GM23338 (cell line): Measurements from ENCODE around the gene PPM1L. TPM values are rescaled to one million over a fixed set of nuclear protein-coding genes. Genes with fewer than 3 reads are reported as not detected.

Experiments
- ATAC-seq: fragments of 200-7000 bp; cut with Tn5 transposase; 3 replicates; pipeline ENCODE4 v1.9.1; 2020
- DNase-seq: peaks from one replicate; pipeline ENCODE4 v3.0.0-alpha.2; 2015; ENCODE audit warnings: low spot score
- H2AFZ ChIP-seq: fragments of 200-600 bp; sonication (generic); 2 replicates; pipeline ENCODE4 v1.8.0; 2016; ENCODE audit warnings: antibody characterized with exemption, mild to moderate bottlenecking, moderate library complexity
- H3F3A ChIP-seq: fragments of 200-600 bp; sonication (generic); replicated peaks from 2 replicates; pipeline ENCODE4 v1.8.0; 2017; ENCODE audit warnings: antibody characterized with exemption, mixed run types, low read depth
- H3K27ac ChIP-seq: fragments of 200-600 bp; sonication (generic); 2 replicates; pipeline ENCODE4 v1.6.1; 2016; ENCODE audit warnings: low read depth
- H3K27me3 ChIP-seq: fragments of 200-600 bp; sonication (generic); 2 replicates; pipeline ENCODE4 v1.8.0; 2016; ENCODE audit warnings: mild to moderate bottlenecking, mixed run types, moderate library complexity; ENCODE audit not compliant: insufficient read depth
- H3K36me3 ChIP-seq: fragments of 200-600 bp; sonication (generic); 2 replicates; pipeline ENCODE4 v1.8.0; 2016; ENCODE audit warnings: mild to moderate bottlenecking; ENCODE audit not compliant: insufficient read depth
- H3K4me1 ChIP-seq: fragments of 200-600 bp; sonication (generic); 2 replicates; pipeline ENCODE4 v1.8.0; 2016; ENCODE audit warnings: mild to moderate bottlenecking, moderate library complexity; ENCODE audit not compliant: insufficient read depth
- H3K4me2 ChIP-seq: fragments of 200-600 bp; sonication (generic); 2 replicates; pipeline ENCODE4 v1.7.1; 2017; ENCODE audit warnings: mixed run types
- H3K4me3 ChIP-seq: fragments of 200-600 bp; sonication (generic); 2 replicates; pipeline ENCODE4 v1.6.1; 2016; ENCODE audit warnings: mixed run types
- H3K79me2 ChIP-seq: fragments of 200-600 bp; sonication (generic); replicated peaks from 2 replicates; pipeline ENCODE4 v1.8.0; 2017; ENCODE audit warnings: mild to moderate bottlenecking; ENCODE audit not compliant: insufficient read depth
- H3K9me2 ChIP-seq: fragments of 200-600 bp; sonication (generic); 2 replicates; pipeline ENCODE4 v1.8.0; 2017; ENCODE audit not compliant: insufficient read depth
- H4K20me1 ChIP-seq: fragments of 200-600 bp; sonication (generic); replicated peaks from 2 replicates; pipeline ENCODE4 v1.8.0; 2017; ENCODE audit warnings: mild to moderate bottlenecking; ENCODE audit not compliant: insufficient read depth
- H3K27ac Mint-ChIP-seq: 2 replicates; pipeline ENCODE4 v1.8.0; 2020; ENCODE audit warnings: inconsistent platforms, mild to moderate bottlenecking, moderate library complexity, mixed read lengths
- H3K27me3 Mint-ChIP-seq: 3 replicates; pipeline ENCODE4 v1.8.0; 2022; ENCODE audit warnings: low read depth, mild to moderate bottlenecking, moderate library complexity, mixed read lengths, inconsistent platforms; ENCODE audit not compliant: insufficient read depth, poor library complexity
- H3K36me3 Mint-ChIP-seq: 3 replicates; pipeline ENCODE4 v1.8.0; 2021; ENCODE audit warnings: low read depth, mild to moderate bottlenecking, inconsistent platforms, moderate library complexity, mixed read lengths
- H3K4me1 Mint-ChIP-seq: 3 replicates; pipeline ENCODE4 v1.8.0; 2020; ENCODE audit warnings: mild to moderate bottlenecking, inconsistent platforms, mixed read lengths
- H3K4me3 Mint-ChIP-seq: 3 replicates; pipeline ENCODE4 v1.8.0; 2021; ENCODE audit warnings: moderate library complexity, mild to moderate bottlenecking, inconsistent platforms, mixed read lengths
- H3K9me3 Mint-ChIP-seq: 3 replicates; pipeline ENCODE4 v1.8.0; 2020; ENCODE audit warnings: moderate library complexity, mild to moderate bottlenecking, inconsistent platforms, mixed read lengths
- EZH2phosphoT487 ChIP-seq: fragments of 200-600 bp; sonication (generic); IDR thresholded peaks from one replicate; pipeline ENCODE4 v1.8.1; 2018; ENCODE audit warnings: antibody characterized with exemption; ENCODE audit not compliant: unreplicated experiment
- NANOG ChIP-seq: IDR thresholded peaks from 2 replicates; pipeline ENCODE4 v1.6.1; 2016; ENCODE audit warnings: antibody characterized with exemption, borderline replicate concordance
- STAT1 ChIP-seq: IDR thresholded peaks from one replicate; pipeline ENCODE4 v1.6.1; 2016; ENCODE audit warnings: antibody characterized with exemption; ENCODE audit not compliant: unreplicated experiment
- ZNF114 ChIP-seq: fragments of 250-450 bp; sonication (Bioruptor Pico); IDR thresholded peaks from 2 replicates; pipeline ENCODE4 v1.5.0; 2020; ENCODE audit warnings: mild to moderate bottlenecking, moderate library complexity
- ZNF331 ChIP-seq: fragments of 250-450 bp; sonication (Bioruptor Pico); IDR thresholded peaks from 2 replicates; pipeline ENCODE4 v1.5.0; 2020; ENCODE audit warnings: low read depth, mild to moderate bottlenecking, moderate library complexity
- polyA plus RNA-seq: library from polyadenylated mRNA; unstranded; fragments of >200 nt; fragmentation: Nextera tagmentation; extraction: Ambion mirVana; gene quantifications from 2 replicates; pipeline ENCODE4 v1.2.1, GENCODE V29; 2016
- total RNA-seq: library from RNA; depleted of rRNA; stranded (reverse); fragments of >200 nt; shearing (Covaris generic); gene quantifications from 2 replicates; pipeline ENCODE4 v1.2.3, GENCODE V29; 2014
- TF ChIP-seq, protein P1 (sequence below), 2 experiments: fragments of 200-600 bp in 1 of 2; sonication (generic) in 1 of 2; conservative IDR thresholded peaks; 2 replicates each; pipeline versions ENCODE4 v1.5.1 to v1.6.1; 2016 to 2017; ENCODE audit warnings: antibody characterized with exemption in 2 of 2, low read depth in 2 of 2, mild to moderate bottlenecking in 2 of 2, moderate library complexity in 1 of 2
- TF ChIP-seq, protein P2 (sequence below): fragments of 250-450 bp; sonication (Bioruptor Pico); IDR thresholded peaks from 2 replicates; pipeline ENCODE4 v1.5.0; 2020; ENCODE audit warnings: mild to moderate bottlenecking, moderate library complexity
- TF ChIP-seq, protein P3 (sequence below): IDR thresholded peaks from 2 replicates; pipeline ENCODE4 v1.6.1; 2016; ENCODE audit warnings: antibody characterized with exemption

The PPM1L gene
- total and polyA plus RNA-seq, 2 experiments from 2014 or later, result 3.9 to 26.4 TPM

DNA sequence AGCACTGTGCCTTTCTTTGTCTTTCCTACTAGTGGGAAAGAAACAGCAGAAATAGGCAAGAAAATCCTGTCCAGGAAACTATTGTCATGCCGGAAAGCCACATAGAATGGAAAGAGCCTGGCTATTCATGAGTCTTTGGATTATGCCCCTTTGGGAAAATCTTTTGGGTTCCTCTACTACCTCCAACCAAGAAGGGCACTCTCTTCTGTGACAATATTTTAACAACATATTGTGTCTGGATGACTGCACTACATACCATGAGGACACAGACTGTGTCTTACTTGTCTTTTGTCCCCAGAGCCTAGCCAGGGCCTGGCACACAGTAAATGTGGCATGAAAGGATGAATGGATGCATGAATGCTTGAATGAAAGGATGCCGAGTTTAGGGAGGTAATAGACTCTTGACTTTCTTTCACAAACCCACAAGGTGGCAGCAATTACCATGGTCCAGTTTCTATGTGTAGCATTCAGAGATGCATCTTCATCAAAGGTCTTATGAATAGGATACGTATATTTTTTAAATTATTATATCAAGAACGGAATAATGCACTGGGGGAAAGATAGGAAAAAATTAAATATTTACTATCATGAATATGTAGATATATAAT is 48.7 kb upstream of the PPM1L start:
- H3K27me3 Mint-ChIP-seq, result peaks cover 2% of the 10 kb centered on the region
- H3K4me1 Mint-ChIP-seq, result peaks cover 7% of the 10 kb centered on the region; the same call in 2 of the 3 replicates
- no peaks in the 10 kb centered on the region for H3K27me3 ChIP-seq
- H3K4me3 Mint-ChIP-seq, result no peak overlapping the region
- peaks cover 5% of the 10 kb centered on the region; the same call in 1 of the 2 replicates for H3K4me1 ChIP-seq
- no peak overlapping the region for H3K4me3 ChIP-seq
- no peaks in the 10 kb centered on the region for H3K9me2 ChIP-seq
- no peak overlapping the region for H3K27ac ChIP-seq
- no peaks in the 10 kb centered on the region for H3F3A ChIP-seq
- no peak overlapping the region for H3K4me2 ChIP-seq
- no peaks in the 10 kb centered on the region for H3K9me3 Mint-ChIP-seq
- peak; percentile 68 for DNase-seq
- no peaks in the 10 kb centered on the region for H3K79me2 ChIP-seq
- no peaks in the 10 kb centered on the region for H3K36me3 Mint-ChIP-seq
- no peak overlapping the region for H2AFZ ChIP-seq
- no peak for TF ChIP-seq NANOG
- TF ChIP-seq, protein P1, sequence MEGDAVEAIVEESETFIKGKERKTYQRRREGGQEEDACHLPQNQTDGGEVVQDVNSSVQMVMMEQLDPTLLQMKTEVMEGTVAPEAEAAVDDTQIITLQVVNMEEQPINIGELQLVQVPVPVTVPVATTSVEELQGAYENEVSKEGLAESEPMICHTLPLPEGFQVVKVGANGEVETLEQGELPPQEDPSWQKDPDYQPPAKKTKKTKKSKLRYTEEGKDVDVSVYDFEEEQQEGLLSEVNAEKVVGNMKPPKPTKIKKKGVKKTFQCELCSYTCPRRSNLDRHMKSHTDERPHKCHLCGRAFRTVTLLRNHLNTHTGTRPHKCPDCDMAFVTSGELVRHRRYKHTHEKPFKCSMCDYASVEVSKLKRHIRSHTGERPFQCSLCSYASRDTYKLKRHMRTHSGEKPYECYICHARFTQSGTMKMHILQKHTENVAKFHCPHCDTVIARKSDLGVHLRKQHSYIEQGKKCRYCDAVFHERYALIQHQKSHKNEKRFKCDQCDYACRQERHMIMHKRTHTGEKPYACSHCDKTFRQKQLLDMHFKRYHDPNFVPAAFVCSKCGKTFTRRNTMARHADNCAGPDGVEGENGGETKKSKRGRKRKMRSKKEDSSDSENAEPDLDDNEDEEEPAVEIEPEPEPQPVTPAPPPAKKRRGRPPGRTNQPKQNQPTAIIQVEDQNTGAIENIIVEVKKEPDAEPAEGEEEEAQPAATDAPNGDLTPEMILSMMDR (conservative IDR thresholded peaks at IDR 0.05; ENCODE audit: low read depth in 2 of 2), result peak; percentile 65 to 87
- H3K27ac Mint-ChIP-seq, result no peak overlapping the region
- ATAC-seq, result peak; percentile 79
- no peaks in the 10 kb centered on the region for H4K20me1 ChIP-seq
- no peaks in the 10 kb centered on the region for H3K36me3 ChIP-seq

DNA sequence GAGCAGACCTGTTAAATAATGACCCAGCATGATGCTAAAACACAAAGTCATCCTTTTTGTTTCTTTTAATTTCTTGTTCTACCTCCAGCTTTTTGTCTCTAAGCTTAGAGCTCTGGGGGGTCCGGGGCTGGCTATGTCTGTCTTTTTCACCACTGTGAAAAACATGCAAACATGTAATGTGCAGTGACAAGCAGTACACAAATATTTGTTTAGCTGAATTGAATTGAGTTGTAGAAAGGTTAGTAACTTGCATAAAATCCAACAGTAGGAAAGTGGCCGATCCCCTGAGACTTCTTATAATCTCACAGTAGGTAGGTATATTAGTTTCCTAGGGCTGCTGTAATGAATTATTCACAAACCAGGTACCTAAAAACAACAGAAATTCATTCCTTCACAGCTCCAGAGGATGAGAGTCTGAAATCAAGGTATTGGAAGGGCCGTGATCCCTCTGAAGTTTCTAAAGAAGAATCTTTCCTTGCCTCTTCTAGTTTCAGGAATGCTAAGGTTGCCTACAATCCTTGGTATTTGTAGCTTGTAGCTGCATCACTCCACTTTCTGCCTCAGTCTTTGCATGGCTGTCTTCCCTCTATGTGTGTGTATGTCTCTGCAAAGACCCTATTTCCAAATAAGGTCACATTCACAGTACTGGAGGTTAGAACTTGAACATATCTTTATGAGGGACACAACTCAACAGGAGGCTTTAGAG is 46.4 kb upstream of the PPM1L start:
- no peaks in the 10 kb centered on the region for H3K9me2 ChIP-seq
- no peaks in the 10 kb centered on the region for H3F3A ChIP-seq
- no peak overlapping the region for H3K27ac Mint-ChIP-seq
- no peaks in the 10 kb centered on the region for H3K9me3 Mint-ChIP-seq
- no peaks in the 10 kb centered on the region for H3K36me3 Mint-ChIP-seq
- ATAC-seq, result peak; percentile 37; the same call in 2 of the 3 replicates
- no peaks in the 10 kb centered on the region for H3K27me3 ChIP-seq
- H3K36me3 ChIP-seq, result no peaks in the 10 kb centered on the region
- H3K27ac ChIP-seq, result no peak overlapping the region
- H2AFZ ChIP-seq, result no peak overlapping the region
- no peak overlapping the region for H3K4me3 ChIP-seq
- H3K4me3 Mint-ChIP-seq, result no peak overlapping the region
- H4K20me1 ChIP-seq, result no peaks in the 10 kb centered on the region
- H3K27me3 Mint-ChIP-seq, result peaks cover 2% of the 10 kb centered on the region
- DNase-seq, result peak; percentile 36
- H3K4me1 ChIP-seq, result peaks cover 5% of the 10 kb centered on the region; the same call in 1 of the 2 replicates
- peaks cover 7% of the 10 kb centered on the region; the same call in 2 of the 3 replicates for H3K4me1 Mint-ChIP-seq
- H3K79me2 ChIP-seq, result no peaks in the 10 kb centered on the region
- no peak overlapping the region for H3K4me2 ChIP-seq
- TF ChIP-seq, protein P2, sequence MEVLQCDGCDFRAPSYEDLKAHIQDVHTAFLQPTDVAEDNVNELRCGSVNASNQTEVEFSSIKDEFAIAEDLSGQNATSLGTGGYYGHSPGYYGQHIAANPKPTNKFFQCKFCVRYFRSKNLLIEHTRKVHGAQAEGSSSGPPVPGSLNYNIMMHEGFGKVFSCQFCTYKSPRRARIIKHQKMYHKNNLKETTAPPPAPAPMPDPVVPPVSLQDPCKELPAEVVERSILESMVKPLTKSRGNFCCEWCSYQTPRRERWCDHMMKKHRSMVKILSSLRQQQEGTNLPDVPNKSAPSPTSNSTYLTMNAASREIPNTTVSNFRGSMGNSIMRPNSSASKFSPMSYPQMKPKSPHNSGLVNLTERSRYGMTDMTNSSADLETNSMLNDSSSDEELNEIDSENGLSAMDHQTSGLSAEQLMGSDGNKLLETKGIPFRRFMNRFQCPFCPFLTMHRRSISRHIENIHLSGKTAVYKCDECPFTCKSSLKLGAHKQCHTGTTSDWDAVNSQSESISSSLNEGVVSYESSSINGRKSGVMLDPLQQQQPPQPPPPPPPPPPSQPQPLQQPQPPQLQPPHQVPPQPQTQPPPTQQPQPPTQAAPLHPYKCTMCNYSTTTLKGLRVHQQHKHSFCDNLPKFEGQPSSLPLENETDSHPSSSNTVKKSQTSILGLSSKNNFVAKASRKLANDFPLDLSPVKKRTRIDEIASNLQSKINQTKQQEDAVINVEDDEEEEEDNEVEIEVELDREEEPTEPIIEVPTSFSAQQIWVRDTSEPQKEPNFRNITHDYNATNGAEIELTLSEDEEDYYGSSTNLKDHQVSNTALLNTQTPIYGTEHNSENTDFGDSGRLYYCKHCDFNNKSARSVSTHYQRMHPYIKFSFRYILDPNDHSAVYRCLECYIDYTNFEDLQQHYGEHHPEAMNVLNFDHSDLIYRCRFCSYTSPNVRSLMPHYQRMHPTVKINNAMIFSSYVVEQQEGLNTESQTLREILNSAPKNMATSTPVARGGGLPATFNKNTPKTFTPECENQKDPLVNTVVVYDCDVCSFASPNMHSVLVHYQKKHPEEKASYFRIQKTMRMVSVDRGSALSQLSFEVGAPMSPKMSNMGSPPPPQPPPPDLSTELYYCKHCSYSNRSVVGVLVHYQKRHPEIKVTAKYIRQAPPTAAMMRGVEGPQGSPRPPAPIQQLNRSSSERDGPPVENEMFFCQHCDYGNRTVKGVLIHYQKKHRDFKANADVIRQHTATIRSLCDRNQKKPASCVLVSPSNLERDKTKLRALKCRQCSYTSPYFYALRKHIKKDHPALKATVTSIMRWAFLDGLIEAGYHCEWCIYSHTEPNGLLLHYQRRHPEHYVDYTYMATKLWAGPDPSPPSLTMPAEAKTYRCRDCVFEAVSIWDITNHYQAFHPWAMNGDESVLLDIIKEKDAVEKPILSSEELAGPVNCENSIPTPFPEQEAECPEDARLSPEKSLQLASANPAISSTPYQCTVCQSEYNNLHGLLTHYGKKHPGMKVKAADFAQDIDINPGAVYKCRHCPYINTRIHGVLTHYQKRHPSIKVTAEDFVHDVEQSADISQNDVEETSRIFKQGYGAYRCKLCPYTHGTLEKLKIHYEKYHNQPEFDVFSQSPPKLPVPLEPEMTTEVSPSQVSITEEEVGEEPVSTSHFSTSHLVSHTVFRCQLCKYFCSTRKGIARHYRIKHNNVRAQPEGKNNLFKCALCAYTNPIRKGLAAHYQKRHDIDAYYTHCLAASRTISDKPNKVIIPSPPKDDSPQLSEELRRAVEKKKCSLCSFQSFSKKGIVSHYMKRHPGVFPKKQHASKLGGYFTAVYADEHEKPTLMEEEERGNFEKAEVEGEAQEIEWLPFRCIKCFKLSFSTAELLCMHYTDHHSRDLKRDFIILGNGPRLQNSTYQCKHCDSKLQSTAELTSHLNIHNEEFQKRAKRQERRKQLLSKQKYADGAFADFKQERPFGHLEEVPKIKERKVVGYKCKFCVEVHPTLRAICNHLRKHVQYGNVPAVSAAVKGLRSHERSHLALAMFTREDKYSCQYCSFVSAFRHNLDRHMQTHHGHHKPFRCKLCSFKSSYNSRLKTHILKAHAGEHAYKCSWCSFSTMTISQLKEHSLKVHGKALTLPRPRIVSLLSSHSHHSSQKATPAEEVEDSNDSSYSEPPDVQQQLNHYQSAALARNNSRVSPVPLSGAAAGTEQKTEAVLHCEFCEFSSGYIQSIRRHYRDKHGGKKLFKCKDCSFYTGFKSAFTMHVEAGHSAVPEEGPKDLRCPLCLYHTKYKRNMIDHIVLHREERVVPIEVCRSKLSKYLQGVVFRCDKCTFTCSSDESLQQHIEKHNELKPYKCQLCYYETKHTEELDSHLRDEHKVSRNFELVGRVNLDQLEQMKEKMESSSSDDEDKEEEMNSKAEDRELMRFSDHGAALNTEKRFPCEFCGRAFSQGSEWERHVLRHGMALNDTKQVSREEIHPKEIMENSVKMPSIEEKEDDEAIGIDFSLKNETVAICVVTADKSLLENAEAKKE (CRISPR knock-in tag), result no peak
- TF ChIP-seq EZH2phosphoT487, result no peak
- TF ChIP-seq ZNF114 (CRISPR knock-in tag), result no peak
- TF ChIP-seq STAT1, result no peak
- no peak for TF ChIP-seq NANOG
- TF ChIP-seq, protein P1 (conservative IDR thresholded peaks at IDR 0.05; ENCODE audit: low read depth in 2 of 2), result no peak
- TF ChIP-seq ZNF331, result no peak
- TF ChIP-seq, protein P3, sequence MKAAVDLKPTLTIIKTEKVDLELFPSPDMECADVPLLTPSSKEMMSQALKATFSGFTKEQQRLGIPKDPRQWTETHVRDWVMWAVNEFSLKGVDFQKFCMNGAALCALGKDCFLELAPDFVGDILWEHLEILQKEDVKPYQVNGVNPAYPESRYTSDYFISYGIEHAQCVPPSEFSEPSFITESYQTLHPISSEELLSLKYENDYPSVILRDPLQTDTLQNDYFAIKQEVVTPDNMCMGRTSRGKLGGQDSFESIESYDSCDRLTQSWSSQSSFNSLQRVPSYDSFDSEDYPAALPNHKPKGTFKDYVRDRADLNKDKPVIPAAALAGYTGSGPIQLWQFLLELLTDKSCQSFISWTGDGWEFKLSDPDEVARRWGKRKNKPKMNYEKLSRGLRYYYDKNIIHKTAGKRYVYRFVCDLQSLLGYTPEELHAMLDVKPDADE, result no peak
